HepG2 (cell line): ENCODE measurements around the gene TMEM11. TPM values are rescaled to one million over a fixed set of nuclear protein-coding genes. Genes with fewer than 3 reads are reported as not detected.
A peak's percentile ranks its signal among the peaks of the same experiment; 100 is the strongest.

Source experiments
- ATAC-seq: fragments of 200-7000 bp; cut with Tn5 transposase; 3 replicates; pipeline ENCODE4 v1.9.1; 2020; ENCODE audit warnings: mild to moderate bottlenecking, moderate library complexity
- BruUV-seq: library from RNA; stranded (reverse); fragments of 400-500 nt; replicated peaks from 2 replicates; lab custom pipeline; 2021; lab: Mats Ljungman, UMichigan
- CTCF ChIA-PET: fragments of 300-600 bp; formaldehyde crosslinking; extraction: SDS; loops from one replicate; lab custom pipeline; 2021; ENCODE audit warnings: low total read pairs, inconsistent platforms, low intra/inter-chr PET ratio; lab: Yijun Ruan, JAX
- POLR2A ChIA-PET: fragments of 350-600 bp; sonication (Branson Sonifier 250); formaldehyde crosslinking; loops from one replicate; lab custom pipeline; 2020; ENCODE audit warnings: antibody characterized with exemption, inconsistent platforms; lab: Yijun Ruan, JAX
- DNase-seq: peaks from one replicate; pipeline ENCODE4 v3.0.0-alpha.2; 2015; ENCODE audit warnings: low spot score
- FAIRE-seq: peaks from 3 replicates; lab custom pipeline; 2011; peaks lifted over from hg19 to GRCh38; lab: Jason Lieb, UNC
- H2AFZ ChIP-seq: one replicate; pipeline ENCODE4 v1.6.1; 2011; ENCODE audit warnings: low read length, inconsistent platforms
- H3K27ac ChIP-seq: fragments of 300-600 bp; 3 replicates; pipeline ENCODE4 v1.8.0; 2011; ENCODE audit warnings: mixed run types, mild to moderate bottlenecking, mixed read lengths, low read length, inconsistent platforms; ENCODE audit not compliant: insufficient read depth; ENCODE audit errors: extremely low read length
- H3K27me3 ChIP-seq, 2 experiments: fragments of 200-600 bp in 1 of 2; 2 replicates in 1 of 2; 3 replicates in 1 of 2; pipeline versions ENCODE4 v1.6.0 to v1.8.0; 2011; ENCODE audit warnings: low read length in 2 of 2, mild to moderate bottlenecking in 2 of 2, moderate library complexity in 2 of 2, inconsistent platforms in 1 of 2; ENCODE audit not compliant: insufficient read depth in 2 of 2, control insufficient read depth in 1 of 2
- H3K36me3 ChIP-seq, 2 experiments: fragments of 200-600 bp in 1 of 2; replicated peaks in 1 of 2; 2 replicates in 1 of 2; 3 replicates in 1 of 2; pipeline versions ENCODE4 v1.5.1 to v1.8.0; 2011; ENCODE audit warnings: low read length in 2 of 2, inconsistent platforms in 1 of 2; ENCODE audit not compliant: insufficient read depth in 2 of 2, control insufficient read depth in 1 of 2
- H3K4me1 ChIP-seq: 2 replicates; pipeline ENCODE4 v1.5.1; 2012; ENCODE audit warnings: low read length, inconsistent platforms; ENCODE audit not compliant: insufficient read depth
- H3K4me2 ChIP-seq: 2 replicates; pipeline ENCODE4 v1.6.0; 2011; ENCODE audit warnings: low read depth, low read length, inconsistent platforms
- H3K4me3 ChIP-seq, 3 experiments: fragments of 200-600 bp in 1 of 3; sonication (generic), shearing (Covaris generic) in 1 of 3; replicated peaks in 1 of 3; 2 replicates each; pipeline ENCODE4 v1.5.1; 2011 to 2016; ENCODE audit warnings: low read length in 3 of 3, inconsistent platforms in 2 of 3, low read depth in 2 of 3, mild to moderate bottlenecking in 2 of 3, control low read depth in 1 of 3, mixed read lengths in 1 of 3; ENCODE audit not compliant: insufficient read depth in 1 of 3
- H3K79me2 ChIP-seq: one replicate; pipeline ENCODE4 v1.6.1; 2011; ENCODE audit warnings: low read length, inconsistent platforms; ENCODE audit not compliant: insufficient read depth
- H3K9ac ChIP-seq: 2 replicates; pipeline ENCODE4 v1.6.0; 2011; ENCODE audit warnings: mild to moderate bottlenecking, low read depth, low read length, inconsistent platforms; ENCODE audit not compliant: insufficient read depth
- H3K9me3 ChIP-seq: 2 replicates; pipeline ENCODE4 v1.5.1; 2012; ENCODE audit warnings: mild to moderate bottlenecking, low read length
- H4K20me1 ChIP-seq: 2 replicates; pipeline ENCODE4 v1.6.0; 2011; ENCODE audit warnings: inconsistent platforms, mild to moderate bottlenecking, low read length, moderate library complexity; ENCODE audit not compliant: insufficient read depth
- CAMTA2 ChIP-seq: sonication (generic); formaldehyde crosslinking; IDR thresholded peaks from 2 replicates; pipeline ENCODE4 v1.4.0; 2020; ENCODE audit warnings: mild to moderate bottlenecking, missing genetic modification reagents, borderline replicate concordance
- FOXC1 ChIP-seq: sonication (generic); formaldehyde crosslinking; IDR thresholded peaks from 2 replicates; pipeline ENCODE4 v1.8.0; 2022; ENCODE audit warnings: mild to moderate bottlenecking, missing genetic modification reagents, borderline replicate concordance
- GMEB2 ChIP-seq: IDR thresholded peaks from 2 replicates; pipeline ENCODE4 v1.6.1; 2016; ENCODE audit warnings: missing biosample characterization, missing genetic modification reagents, low read depth
- GTF2F1 ChIP-seq: fragments of 150-350 bp; IDR thresholded peaks from 2 replicates; pipeline ENCODE4 v1.6.1; 2014; ENCODE audit warnings: low read length
- NFAT5 ChIP-seq: sonication (generic); formaldehyde crosslinking; IDR thresholded peaks from 2 replicates; pipeline ENCODE4 v1.4.0; 2020; ENCODE audit warnings: missing genetic modification reagents
- SRSF1 ChIP-seq: fragments of 200-400 bp; formaldehyde crosslinking; optimal IDR thresholded peaks from 2 replicates; pipeline ENCODE3; 2017; ENCODE audit warnings: mild to moderate bottlenecking, low read depth, low read length, moderate library complexity
- THYN1 ChIP-seq: sonication (generic); formaldehyde crosslinking; IDR thresholded peaks from 2 replicates; pipeline ENCODE4 v1.8.1; 2023; ENCODE audit warnings: low read depth, mild to moderate bottlenecking, moderate library complexity, missing genetic modification reagents, borderline replicate concordance
- ZKSCAN5 ChIP-seq: sonication (generic); formaldehyde crosslinking; IDR thresholded peaks from 2 replicates; pipeline ENCODE4 v1.5.1; 2020; ENCODE audit warnings: mild to moderate bottlenecking, missing genetic modification reagents
- WGBS: methylation state at CpG from one replicate; pipeline ENCODE4 v1.1.6; 2017; ENCODE audit warnings: low lambda C conversion rate; 5-methylcytosine and 5-hydroxymethylcytosine counted together
- in situ Hi-C: cut with HindIII; loops from 2 replicates; pipeline ENCODE4 v1.10.0; 2017; ENCODE audit warnings: low pct_unique_long_range_greater_than_20kb; ENCODE audit not compliant: extremely low pct_ligation_motif_present
- intact Hi-C: fragments of 100-400 bp; cut with micrococcal nuclease; formaldehyde crosslinking; loops from one replicate; pipeline ENCODE4 v1.10.0; 2022; ENCODE audit not compliant: unreplicated experiment
- polyA plus RNA-seq, 8 experiments: library from polyadenylated mRNA; depleted of rRNA in 3 of 8; stranded (reverse) in 7 of 8; unstranded in 1 of 8; fragments of >200 nt; fragmentation: Illumina TruSeq in 4 of 8; extraction: Trizol in 4 of 8; gene quantifications; 2 replicates each; pipeline versions ENCODE4 v1.2.1 to v1.2.3, GENCODE V29; 2011 to 2016; ENCODE audit warnings: low read depth in 4 of 8, missing spikeins in 1 of 8, mixed read lengths in 1 of 8; ENCODE audit not compliant: insufficient read depth in 1 of 8
- total RNA-seq, 5 experiments: library from RNA; depleted of rRNA; stranded (reverse); fragments of >200 nt; fragmentation: Illumina TruSeq; extraction: Trizol; gene quantifications; 2 replicates each; pipeline ENCODE4 v1.2.3, GENCODE V29; 2016; ENCODE audit warnings: low read depth in 1 of 5
- TF ChIP-seq, protein P1 (sequence below): IDR thresholded peaks from 2 replicates; pipeline ENCODE4 v1.6.1; 2016
- TF ChIP-seq, protein P2 (sequence below): IDR thresholded peaks from 2 replicates; pipeline ENCODE4 v1.6.1; 2016; ENCODE audit warnings: missing compliant biosample characterization, missing genetic modification reagents, borderline replicate concordance

The TMEM11 gene
- total and polyA plus RNA-seq, 2 of the 13 experiments (the other 11 are each of a cell fraction or from before 2014, with no cell fraction given) = 18.7 to 35.0 TPM

GRCh38 chr17:21215935-21216334, 2.0 kb upstream of the TMEM11 start:
- no peak for TF ChIP-seq GTF2F1
- TF ChIP-seq ZKSCAN5 (CRISPR knock-in tag) = no peak
- no peak for TF ChIP-seq FOXC1 (CRISPR knock-in tag)
- no peak for TF ChIP-seq GMEB2 (CRISPR knock-in tag)
- TF ChIP-seq, protein P1, sequence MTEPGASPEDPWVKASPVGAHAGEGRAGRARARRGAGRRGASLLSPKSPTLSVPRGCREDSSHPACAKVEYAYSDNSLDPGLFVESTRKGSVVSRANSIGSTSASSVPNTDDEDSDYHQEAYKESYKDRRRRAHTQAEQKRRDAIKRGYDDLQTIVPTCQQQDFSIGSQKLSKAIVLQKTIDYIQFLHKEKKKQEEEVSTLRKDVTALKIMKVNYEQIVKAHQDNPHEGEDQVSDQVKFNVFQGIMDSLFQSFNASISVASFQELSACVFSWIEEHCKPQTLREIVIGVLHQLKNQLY (CRISPR knock-in tag) = no peak
- TF ChIP-seq, protein P2, sequence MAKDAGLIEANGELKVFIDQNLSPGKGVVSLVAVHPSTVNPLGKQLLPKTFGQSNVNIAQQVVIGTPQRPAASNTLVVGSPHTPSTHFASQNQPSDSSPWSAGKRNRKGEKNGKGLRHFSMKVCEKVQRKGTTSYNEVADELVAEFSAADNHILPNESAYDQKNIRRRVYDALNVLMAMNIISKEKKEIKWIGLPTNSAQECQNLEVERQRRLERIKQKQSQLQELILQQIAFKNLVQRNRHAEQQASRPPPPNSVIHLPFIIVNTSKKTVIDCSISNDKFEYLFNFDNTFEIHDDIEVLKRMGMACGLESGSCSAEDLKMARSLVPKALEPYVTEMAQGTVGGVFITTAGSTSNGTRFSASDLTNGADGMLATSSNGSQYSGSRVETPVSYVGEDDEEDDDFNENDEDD (CRISPR knock-in tag) = no peak
- TF ChIP-seq NFAT5 (CRISPR knock-in tag) = no peak
- TF ChIP-seq CAMTA2 = no peak
- TF ChIP-seq SRSF1 = no peak
- no peak for TF ChIP-seq THYN1 (CRISPR knock-in tag)
- peak overlapping the region; percentile 38 for H3K4me2 ChIP-seq
- H3K4me1 ChIP-seq = peaks cover 53% of the 10 kb centered on the region
- no peak overlapping the region for H3K27ac ChIP-seq
- ATAC-seq = no peak
- no peak overlapping the region for H2AFZ ChIP-seq
- no TSS peak for BruUV-seq
- POLR2A ChIA-PET = no interaction called here
- CTCF ChIA-PET = no interaction called here
- H3K27me3 ChIP-seq = no peaks in the 10 kb centered on the region; a peak in 1 of 5 replicates
- 91% methylated on average over 6 of the region's 6 CpGs for WGBS
- intact Hi-C loops = loop anchor here (2.0 kb wide), 1 partner anchor 69 kb away; the partner anchor contains the start of gene MAP2K3
- no peak overlapping the region for H3K9ac ChIP-seq
- peaks cover 22% of the 10 kb centered on the region for H4K20me1 ChIP-seq
- H3K9me3 ChIP-seq = no peaks in the 10 kb centered on the region
- peaks cover 45% of the 10 kb centered on the region for H3K79me2 ChIP-seq
- in situ Hi-C loops = no loop called here
- FAIRE-seq = no peak
- no peak overlapping the region for H3K4me3 ChIP-seq
- DNase-seq = no peak
- H3K36me3 ChIP-seq = peaks cover 0 to 15% of the 10 kb centered on the region in 2 experiments; a peak in 2 of 5 replicates
